ENCODE results near the gene OR52N1.

The OR52N1 gene

GRCh38 chr11:5753943-5754342, 37.1 kb downstream of the OR52N1 start, which contains the start of gene OR52N4:
Gene OR52N4 (plus strand): TSS chr11:5754243. CDS start chr11:5754741, 498 bp downstream.
- no peaks in the 10 kb centered on the region for H3K9me3 Mint-ChIP-seq

GRCh38 chr11:5749836-5750235, 41.2 kb downstream of the OR52N1 start:
- no peaks in the 10 kb centered on the region for H3K9me3 Mint-ChIP-seq
- H3K4me1 Mint-ChIP-seq, result no peaks in the 10 kb centered on the region
- H3K36me3 Mint-ChIP-seq (ENCODE audit: low read depth), result no peaks in the 10 kb centered on the region
- no peak overlapping the region for H3K27ac Mint-ChIP-seq
- DNase-seq (no peak), ATAC-seq (no peak)
- no peak overlapping the region for H3K4me3 Mint-ChIP-seq
- no peaks in the 10 kb centered on the region for H3K27me3 Mint-ChIP-seq

More at GRCh38 chr11:5753943-5754342, 37.1 kb downstream of the OR52N1 start, which contains the start of gene OR52N4:
- Mint-ChIP-seq H3K27me3 (no peaks in the 10 kb centered on the region), H3K4me3 (no peak within 1 kb of the TSS), H3K27ac (no peak within 1 kb of the TSS), H3K36me3 (ENCODE audit: low read depth) (no peaks in the 10 kb centered on the region), H3K4me1 (no peaks in the 10 kb centered on the region)
- ATAC-seq (no peak), DNase-seq (no peak)

GRCh38 chr11:5746614-5747013, 44.5 kb downstream of the OR52N1 start:
- Mint-ChIP-seq H3K27ac (no peak overlapping the region), H3K36me3 (ENCODE audit: low read depth) (peaks cover under 1% of the 10 kb centered on the region), H3K9me3 (peaks cover 8% of the 10 kb centered on the region), H3K4me1 (no peaks in the 10 kb centered on the region), H3K27me3 (no peaks in the 10 kb centered on the region), H3K4me3 (no peak overlapping the region)
- DNase-seq (no peak), ATAC-seq (no peak)

- H3K36me3 Mint-ChIP-seq (ENCODE audit: low read depth), result peaks cover 6% of the 10 kb centered on the region
- H3K4me3 Mint-ChIP-seq, result no peak overlapping the region
- DNase-seq (no peak), ATAC-seq (no peak)
- peaks cover 27% of the 10 kb centered on the region for H3K9me3 Mint-ChIP-seq
- H3K27ac Mint-ChIP-seq, result no peak overlapping the region
- H3K27me3 Mint-ChIP-seq, result no peaks in the 10 kb centered on the region
- H3K4me1 Mint-ChIP-seq, result no peaks in the 10 kb centered on the region
Measured at GRCh38 chr11:5738431-5738830, 52.6 kb downstream of the OR52N1 start.

- no peaks in the 10 kb centered on the region for H3K27me3 Mint-ChIP-seq
- no peak overlapping the region for H3K27ac Mint-ChIP-seq
- no peak for DNase-seq
- ATAC-seq, result no peak
- no peaks in the 10 kb centered on the region for H3K4me1 Mint-ChIP-seq
- peaks cover 27% of the 10 kb centered on the region for H3K9me3 Mint-ChIP-seq
- peaks cover 6% of the 10 kb centered on the region for H3K36me3 Mint-ChIP-seq (ENCODE audit: low read depth)
- no peak overlapping the region for H3K4me3 Mint-ChIP-seq
Measured at GRCh38 chr11:5737670-5738392, 53.2 kb downstream of the OR52N1 start.

- DNase-seq (no peak), ATAC-seq (no peak)
- Mint-ChIP-seq H3K4me1 (no peaks in the 10 kb centered on the region), H3K27me3 (no peaks in the 10 kb centered on the region), H3K36me3 (ENCODE audit: low read depth) (peaks cover 6% of the 10 kb centered on the region), H3K4me3 (no peak overlapping the region), H3K27ac (no peak overlapping the region), H3K9me3 (peaks cover 24% of the 10 kb centered on the region)
Measured at GRCh38 chr11:5737091-5737490, 54.0 kb downstream of the OR52N1 start.

Measured in activated naive CD8-positive, alpha-beta T cell treated with anti-CD3 and anti-CD28 coated beads, Interleukin-2, amount 50 U/mL, for 24 hours (primary cell).